ENCODE results near the gene VEZF1.

Gene VEZF1

DNA sequence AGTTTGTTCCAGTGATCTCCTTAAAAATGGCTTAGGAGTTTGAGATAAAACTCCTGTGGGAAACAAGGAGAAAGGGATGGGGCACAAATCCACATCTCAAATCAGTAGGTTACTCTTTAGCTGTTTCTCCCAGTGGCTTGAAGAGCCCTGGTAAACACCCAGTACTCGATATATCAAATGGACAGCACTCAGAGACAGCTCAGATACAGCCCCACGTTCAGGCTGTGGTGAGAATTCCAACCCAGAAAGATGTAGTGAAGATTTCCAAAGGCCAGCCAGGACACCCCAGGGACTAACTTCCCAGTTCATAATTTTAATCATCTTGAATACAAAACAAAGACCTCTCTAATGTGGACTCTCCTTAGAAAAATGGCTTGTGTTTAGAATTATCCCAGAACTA, 6.4 kb upstream of the VEZF1 start:
- no peak overlapping the region for H3K9ac ChIP-seq (ENCODE audit: low read length)

DNA sequence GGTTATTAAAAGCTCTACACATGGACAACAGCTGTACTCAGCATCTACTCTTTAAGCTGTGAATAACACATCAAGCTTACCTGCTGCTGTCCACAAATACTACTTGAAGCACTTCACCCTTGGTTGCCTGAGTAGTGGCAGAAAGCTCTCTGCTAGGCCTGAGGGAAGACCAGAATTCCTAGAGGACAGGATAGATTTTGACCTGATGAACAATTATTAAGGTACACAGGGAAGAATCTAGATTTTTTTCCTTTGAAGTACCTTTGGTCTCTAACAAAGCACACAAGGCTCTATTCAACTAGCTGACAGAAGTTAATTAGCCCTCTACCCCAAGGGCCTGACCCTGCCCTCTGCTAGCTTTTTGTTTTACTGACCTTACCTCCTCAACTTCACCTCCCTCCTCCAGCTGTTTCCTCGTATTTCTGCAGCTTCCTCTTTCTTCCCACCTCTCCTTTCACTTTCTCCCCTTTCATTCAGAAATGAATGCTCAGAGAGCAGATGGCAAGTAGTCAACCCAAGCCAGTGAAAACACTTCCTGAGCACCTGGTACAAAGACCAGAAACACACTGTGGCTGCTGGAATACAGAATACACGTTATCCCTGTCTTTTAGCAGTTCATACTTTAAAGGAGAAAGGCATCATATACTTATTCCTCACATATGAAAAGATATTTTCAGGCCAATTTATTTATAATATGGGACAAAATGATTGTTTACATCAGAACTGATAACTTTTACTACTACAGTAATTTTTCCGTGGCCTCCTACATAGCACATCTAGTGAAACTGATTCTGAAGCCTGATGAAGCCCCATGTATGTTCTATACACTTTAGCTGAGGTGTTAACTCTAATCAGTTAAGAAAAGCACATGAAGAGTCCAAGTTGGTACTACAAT, 5.7 kb upstream of the VEZF1 start:
- H3K9me3 ChIP-seq (ENCODE audit: control insufficient read depth, low read length): no peaks in the 10 kb centered on the region
- no peaks in the 10 kb centered on the region for H3K36me3 ChIP-seq (ENCODE audit: control insufficient read depth, insufficient read depth, low read length)
- H3K9ac ChIP-seq (ENCODE audit: low read length): no peak overlapping the region
- H3K4me1 ChIP-seq (ENCODE audit: control insufficient read depth, insufficient read depth, low read length): peaks cover 23% of the 10 kb centered on the region
- no peaks in the 10 kb centered on the region for H3K27me3 ChIP-seq (ENCODE audit: control insufficient read depth, insufficient read depth, low read length)
- H3K4me3 ChIP-seq (ENCODE audit: low read length): no peak overlapping the region

More for the DNA sequence above, 6.4 kb upstream of the VEZF1 start:
- Histone ChIP-seq H3K4me3 (ENCODE audit: low read length) (no peak overlapping the region), H3K4me1 (ENCODE audit: control insufficient read depth, insufficient read depth, low read length) (peaks cover 16% of the 10 kb centered on the region), H3K27me3 (ENCODE audit: control insufficient read depth, insufficient read depth, low read length) (no peaks in the 10 kb centered on the region), H3K9me3 (ENCODE audit: control insufficient read depth, low read length) (no peaks in the 10 kb centered on the region), H3K36me3 (ENCODE audit: control insufficient read depth, insufficient read depth, low read length) (no peaks in the 10 kb centered on the region)

DNA sequence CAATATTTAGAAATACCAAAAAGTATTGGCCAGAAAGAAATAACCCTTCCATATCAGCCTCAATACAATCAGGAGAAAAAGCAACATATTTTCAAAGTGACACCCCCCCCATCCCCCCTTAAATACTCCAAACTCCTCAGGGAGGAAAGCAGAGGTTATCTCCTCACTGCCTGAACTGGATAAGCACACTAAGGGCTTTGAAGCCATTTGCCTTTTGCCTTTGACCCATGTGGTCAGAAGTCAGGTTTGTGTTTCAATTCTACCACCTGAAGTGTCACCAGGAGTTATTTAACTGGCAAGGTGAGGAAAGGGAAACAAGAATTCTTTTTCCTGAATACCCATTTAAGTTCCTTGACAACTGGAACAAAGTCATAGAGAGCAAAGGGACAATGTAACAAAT, 3.5 kb upstream of the VEZF1 start:
- no peak overlapping the region for H3K9ac ChIP-seq (ENCODE audit: low read length)
- H3K4me1 ChIP-seq (ENCODE audit: control insufficient read depth, insufficient read depth, low read length): peaks cover 23% of the 10 kb centered on the region
- no peaks in the 10 kb centered on the region for H3K9me3 ChIP-seq (ENCODE audit: control insufficient read depth, low read length)
- no peak overlapping the region for H3K4me3 ChIP-seq (ENCODE audit: low read length)
- no peaks in the 10 kb centered on the region for H3K36me3 ChIP-seq (ENCODE audit: control insufficient read depth, insufficient read depth, low read length)
- no peaks in the 10 kb centered on the region for H3K27me3 ChIP-seq (ENCODE audit: control insufficient read depth, insufficient read depth, low read length)

DNA sequence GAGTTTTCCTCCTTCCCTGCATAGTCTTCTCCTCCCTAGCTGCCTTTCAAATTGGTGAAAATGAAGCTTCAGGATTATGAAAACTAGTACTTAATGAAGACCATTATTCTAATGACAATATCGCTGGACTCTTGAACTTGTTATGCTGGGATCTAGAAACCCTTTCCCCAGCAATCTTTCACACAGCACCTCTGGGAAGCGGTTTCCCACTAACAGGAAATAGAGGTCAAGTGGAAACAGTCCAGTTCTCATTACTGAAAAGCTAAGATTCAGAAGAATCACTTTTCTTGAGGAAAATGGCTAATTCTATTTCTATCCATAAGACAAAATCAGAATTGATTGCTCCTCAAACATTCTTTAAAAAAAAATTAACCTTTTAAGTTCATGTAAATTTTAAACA, 2.0 kb upstream of the VEZF1 start:
- H3K9ac ChIP-seq (ENCODE audit: low read length): no peak overlapping the region

DNA sequence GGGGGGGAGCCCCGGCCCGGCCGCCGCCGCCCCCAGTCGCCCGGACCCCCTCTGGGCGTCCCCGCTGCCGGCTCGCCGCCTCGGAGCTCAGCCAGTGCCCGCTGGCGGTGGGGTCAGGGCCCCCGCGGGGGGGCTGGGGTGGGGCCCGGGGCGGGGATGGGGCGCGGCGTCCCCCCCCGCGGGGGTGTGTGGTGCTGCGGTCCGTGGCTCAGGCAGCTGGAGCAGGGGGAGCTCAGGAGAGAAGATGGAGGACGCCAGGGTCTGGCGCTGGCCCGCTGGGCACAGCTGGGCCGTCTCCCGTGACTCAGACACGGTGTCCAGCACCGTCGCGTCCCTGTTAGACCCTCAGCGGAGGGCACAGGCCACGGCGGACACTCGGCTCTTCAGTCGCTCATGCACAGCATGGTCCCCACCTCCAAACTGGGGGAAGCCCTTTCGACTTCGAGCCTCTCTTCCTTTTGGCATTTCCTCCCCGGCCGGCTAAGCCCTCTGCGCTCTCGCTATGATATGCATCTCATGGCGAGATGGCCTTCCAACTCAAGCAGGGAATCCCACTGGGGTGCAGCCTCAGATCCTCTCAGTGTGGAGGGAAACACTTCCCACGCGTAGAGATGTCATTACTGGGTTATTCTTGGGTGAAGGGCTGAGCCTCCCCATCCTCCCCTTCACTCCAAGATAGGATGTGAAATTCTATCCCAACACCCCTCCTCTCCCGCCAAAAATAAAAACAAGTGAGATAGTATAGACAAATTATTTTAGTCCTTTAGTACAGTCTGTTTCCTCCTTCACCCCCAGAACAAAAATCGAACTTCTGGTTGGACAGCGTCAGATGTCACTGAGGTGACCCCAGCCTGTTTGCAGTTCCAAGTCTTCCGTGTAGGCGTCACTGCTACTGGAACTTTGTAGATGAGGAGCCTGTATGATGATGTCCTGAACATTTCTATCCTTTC, 522 bp upstream of the VEZF1 start:
- H3K9me3 ChIP-seq (ENCODE audit: control insufficient read depth, low read length): no peaks in the 10 kb centered on the region
- H3K4me1 ChIP-seq (ENCODE audit: control insufficient read depth, insufficient read depth, low read length): peaks cover 15% of the 10 kb centered on the region
- peak overlapping the region; percentile 68 for H3K9ac ChIP-seq (ENCODE audit: low read length)
- no peaks in the 10 kb centered on the region for H3K27me3 ChIP-seq (ENCODE audit: control insufficient read depth, insufficient read depth, low read length)
- H3K36me3 ChIP-seq (ENCODE audit: control insufficient read depth, insufficient read depth, low read length): no peaks in the 10 kb centered on the region
- H3K4me3 ChIP-seq (ENCODE audit: low read length): peak overlapping the region; percentile 70

More for the DNA sequence above, 2.0 kb upstream of the VEZF1 start:
- H3K36me3 ChIP-seq (ENCODE audit: control insufficient read depth, insufficient read depth, low read length): no peaks in the 10 kb centered on the region
- no peak overlapping the region for H3K4me3 ChIP-seq (ENCODE audit: low read length)
- no peaks in the 10 kb centered on the region for H3K9me3 ChIP-seq (ENCODE audit: control insufficient read depth, low read length)
- H3K27me3 ChIP-seq (ENCODE audit: control insufficient read depth, insufficient read depth, low read length): no peaks in the 10 kb centered on the region
- H3K4me1 ChIP-seq (ENCODE audit: control insufficient read depth, insufficient read depth, low read length): peaks cover 19% of the 10 kb centered on the region

DNA sequence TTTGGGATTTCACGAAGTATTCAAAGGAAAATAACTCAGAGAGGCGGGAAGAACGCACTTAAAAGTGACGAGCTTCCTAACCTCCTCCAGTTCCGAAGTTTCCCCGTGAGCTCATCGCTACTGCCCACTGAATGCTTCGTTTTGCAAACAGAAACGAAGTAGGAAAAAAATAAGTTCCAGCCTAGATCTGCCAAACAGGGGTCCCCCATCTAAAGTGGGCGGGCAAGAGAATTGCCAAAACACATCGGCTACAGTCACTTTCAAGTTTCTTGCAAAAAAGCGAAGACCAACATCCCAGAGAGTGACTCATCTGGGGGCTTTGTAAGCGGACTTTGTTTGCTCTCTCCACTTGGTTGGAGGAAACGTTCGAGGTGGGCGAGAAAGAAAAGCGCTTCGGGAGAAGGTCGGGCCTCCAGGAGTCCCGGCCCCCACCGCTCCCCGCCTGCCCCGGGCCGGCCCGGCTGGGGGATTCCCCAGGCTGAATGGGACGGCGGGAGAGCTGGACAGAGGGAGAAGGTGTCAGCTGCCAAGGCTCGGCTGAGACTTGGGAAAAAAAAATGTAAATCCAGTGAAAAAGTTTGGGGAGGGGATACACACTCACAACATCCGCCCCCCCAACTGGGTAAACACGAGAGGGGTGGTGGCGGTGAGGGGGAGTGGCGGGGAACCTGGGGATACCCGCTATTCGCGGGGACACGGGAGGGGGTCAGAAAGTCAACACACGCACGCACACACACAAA, 1.0 kb downstream of the VEZF1 start:
- Histone ChIP-seq H3K9ac (ENCODE audit: low read length) (peak overlapping the region; percentile 74), H3K9me3 (ENCODE audit: control insufficient read depth, low read length) (no peaks in the 10 kb centered on the region), H3K4me3 (ENCODE audit: low read length) (peak overlapping the region; percentile 17), H3K27me3 (ENCODE audit: control insufficient read depth, insufficient read depth, low read length) (no peaks in the 10 kb centered on the region), H3K4me1 (ENCODE audit: control insufficient read depth, insufficient read depth, low read length) (peaks cover 20% of the 10 kb centered on the region), H3K36me3 (ENCODE audit: control insufficient read depth, insufficient read depth, low read length) (no peaks in the 10 kb centered on the region)

DNA sequence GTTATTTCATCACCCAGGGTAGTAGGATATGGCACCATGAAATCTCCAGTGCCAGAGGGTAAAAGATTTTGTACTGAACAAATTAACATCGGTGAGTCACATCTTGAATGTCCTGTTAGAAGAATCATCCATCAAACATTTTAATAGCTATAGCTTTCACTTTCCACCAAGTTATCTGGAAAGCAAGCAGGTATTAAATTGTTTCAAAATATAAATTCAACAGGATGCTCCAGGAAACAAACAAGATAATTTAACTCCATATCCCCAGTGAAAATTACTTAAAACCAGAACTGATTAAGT, 2.4 kb downstream of the VEZF1 start:
- peaks cover 20% of the 10 kb centered on the region for H3K4me1 ChIP-seq (ENCODE audit: control insufficient read depth, insufficient read depth, low read length)
- H3K9ac ChIP-seq (ENCODE audit: low read length): no peak overlapping the region
- H3K9me3 ChIP-seq (ENCODE audit: control insufficient read depth, low read length): no peaks in the 10 kb centered on the region
- no peak overlapping the region for H3K4me3 ChIP-seq (ENCODE audit: low read length)
- no peaks in the 10 kb centered on the region for H3K27me3 ChIP-seq (ENCODE audit: control insufficient read depth, insufficient read depth, low read length)
- H3K36me3 ChIP-seq (ENCODE audit: control insufficient read depth, insufficient read depth, low read length): no peaks in the 10 kb centered on the region

DNA sequence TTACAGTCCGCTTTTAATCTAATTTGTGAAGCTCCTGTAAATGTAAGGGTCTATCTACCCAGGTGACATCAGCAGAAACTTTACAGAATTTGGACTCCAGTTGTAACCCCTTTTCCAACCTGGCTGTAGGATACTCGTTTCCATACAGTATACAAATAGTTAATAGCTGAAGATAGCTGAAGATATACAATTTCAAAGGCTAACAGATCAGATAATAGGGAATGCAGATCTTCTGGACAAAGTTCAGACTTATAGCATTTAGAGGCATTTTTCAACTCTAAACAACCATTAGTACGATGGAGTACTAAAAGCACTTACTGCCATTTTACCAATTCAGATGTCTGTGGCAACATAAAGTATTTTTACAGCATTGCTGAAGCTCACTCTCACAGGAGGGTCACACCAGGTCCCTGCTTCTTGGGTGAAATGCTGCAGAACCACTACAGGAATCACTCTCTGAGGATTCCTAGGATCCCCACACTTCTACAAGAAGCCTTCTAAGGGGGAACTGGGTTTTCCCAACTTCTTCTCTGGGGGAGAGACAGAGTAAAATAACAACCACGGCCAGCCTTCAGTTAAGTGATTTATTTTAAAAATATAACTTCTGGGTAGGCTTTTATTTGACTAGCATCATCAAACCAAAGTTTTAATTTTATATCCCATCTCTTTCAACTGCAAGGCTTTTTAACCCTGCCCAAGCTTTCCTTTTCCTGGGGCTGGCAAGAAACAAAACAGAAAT, 2.9 kb downstream of the VEZF1 start:
- Histone ChIP-seq H3K4me1 (ENCODE audit: control insufficient read depth, insufficient read depth, low read length) (peaks cover 20% of the 10 kb centered on the region), H3K9ac (ENCODE audit: low read length) (no peak overlapping the region), H3K36me3 (ENCODE audit: control insufficient read depth, insufficient read depth, low read length) (no peaks in the 10 kb centered on the region), H3K4me3 (ENCODE audit: low read length) (no peak overlapping the region), H3K9me3 (ENCODE audit: control insufficient read depth, low read length) (no peaks in the 10 kb centered on the region), H3K27me3 (ENCODE audit: control insufficient read depth, insufficient read depth, low read length) (no peaks in the 10 kb centered on the region)

DNA sequence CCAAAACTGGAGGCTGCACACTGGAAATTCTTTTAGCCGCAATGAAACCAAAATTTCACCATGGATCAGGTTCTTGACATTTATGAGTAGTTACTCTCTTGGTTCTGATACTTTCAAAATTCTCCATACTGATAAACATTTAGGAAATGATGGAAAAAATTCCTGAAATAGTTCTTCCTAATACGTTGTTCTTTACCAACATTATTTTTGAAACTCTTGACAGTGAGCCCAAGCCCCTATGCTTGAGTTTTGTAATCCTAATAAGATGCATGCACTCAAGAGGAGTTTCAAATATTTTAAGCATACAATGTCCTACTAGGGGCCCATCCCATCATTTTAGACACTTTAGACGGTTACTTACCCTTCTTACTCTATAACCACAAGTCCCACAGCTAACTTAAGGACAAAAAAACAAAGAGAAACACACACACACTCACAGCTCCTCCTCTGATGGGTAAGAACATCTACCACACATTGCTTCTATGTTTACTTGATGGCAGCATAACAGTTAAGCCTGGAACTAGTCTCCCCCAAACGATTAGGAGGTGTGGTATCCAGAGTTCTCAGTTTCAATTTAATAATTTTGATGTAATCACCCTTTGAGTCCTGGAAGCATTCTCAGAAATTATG, 3.7 kb downstream of the VEZF1 start:
- Histone ChIP-seq H3K36me3 (ENCODE audit: control insufficient read depth, insufficient read depth, low read length) (no peaks in the 10 kb centered on the region), H3K4me3 (ENCODE audit: low read length) (no peak overlapping the region), H3K9me3 (ENCODE audit: control insufficient read depth, low read length) (no peaks in the 10 kb centered on the region), H3K27me3 (ENCODE audit: control insufficient read depth, insufficient read depth, low read length) (no peaks in the 10 kb centered on the region), H3K9ac (ENCODE audit: low read length) (no peak overlapping the region), H3K4me1 (ENCODE audit: control insufficient read depth, insufficient read depth, low read length) (peaks cover 17% of the 10 kb centered on the region)

DNA sequence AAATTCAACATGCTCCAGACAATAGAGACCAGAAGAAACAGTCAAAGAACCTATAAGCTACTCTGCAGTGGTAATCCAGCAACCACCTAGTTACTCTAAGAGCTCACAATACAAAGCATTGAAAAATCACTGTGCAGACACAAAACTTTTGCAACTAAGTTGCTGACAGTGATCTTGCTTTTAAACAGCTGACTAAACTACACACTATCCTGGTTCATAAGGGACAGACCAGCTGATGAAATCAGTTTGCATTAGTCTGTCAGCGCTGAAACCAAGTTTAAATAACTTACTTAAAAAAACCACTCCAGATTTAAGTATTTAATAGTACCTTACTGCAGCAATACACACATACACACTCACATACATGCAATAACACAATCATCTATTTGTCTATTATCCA, 4.6 kb downstream of the VEZF1 start:
- Histone ChIP-seq H3K4me1 (ENCODE audit: control insufficient read depth, insufficient read depth, low read length) (peaks cover 10% of the 10 kb centered on the region), H3K4me3 (ENCODE audit: low read length) (no peak overlapping the region)

More for the DNA sequence above, 4.6 kb downstream of the VEZF1 start:
- H3K27me3 ChIP-seq (ENCODE audit: control insufficient read depth, insufficient read depth, low read length): no peaks in the 10 kb centered on the region
- no peaks in the 10 kb centered on the region for H3K9me3 ChIP-seq (ENCODE audit: control insufficient read depth, low read length)
- H3K9ac ChIP-seq (ENCODE audit: low read length): no peak overlapping the region
- H3K36me3 ChIP-seq (ENCODE audit: control insufficient read depth, insufficient read depth, low read length): no peaks in the 10 kb centered on the region

All from mucosa of stomach (tissue), 1 donor.